Activated CD8-positive, alpha-beta memory T cell treated with anti-CD3 and anti-CD28 coated beads, Interleukin-2, amount 50 U/mL, for 48 hours (primary cell): ENCODE results near the gene UGT2B7.
"Not testable (repeated sequence)": the region's sequence is repeated elsewhere in the genome, so short reads cannot be mapped to it uniquely, and the experiment has no call there.

ENCODE experiments used
- DNase-seq: peaks from one replicate; pipeline ENCODE4 v3.0.0-alpha.2; 2020

Gene UGT2B7

GRCh38 chr4:69089388-69089787 lies 6.9 kb upstream of the UGT2B7 start:
- no peak for DNase-seq

GRCh38 chr4:69092190-69092589 lies 4.1 kb upstream of the UGT2B7 start:
- DNase-seq, result no peak

- DNase-seq, result no peak
These were observed 3.2 kb upstream of the UGT2B7 start for GRCh38 chr4:69092980-69093568.

- no peak for DNase-seq
These were observed 2.6 kb upstream of the UGT2B7 start for GRCh38 chr4:69093681-69094080.

- no peak for DNase-seq
These were observed 958 bp upstream of the UGT2B7 start for GRCh38 chr4:69095301-69095731.

GRCh38 chr4:69096810-69097209 lies 536 bp downstream of the UGT2B7 start:
- no peak for DNase-seq

- no peak for DNase-seq
These were observed 2.2 kb downstream of the UGT2B7 start for GRCh38 chr4:69098470-69098869.

GRCh38 chr4:69099910-69100309 lies 3.6 kb downstream of the UGT2B7 start:
- DNase-seq, result no peak

- not testable (repeated sequence) for DNase-seq
These were observed 6.4 kb downstream of the UGT2B7 start for GRCh38 chr4:69102668-69103067.

- DNase-seq, result no peak
These were observed 8.5 kb downstream of the UGT2B7 start for GRCh38 chr4:69104719-69105275.

GRCh38 chr4:69115151-69115850 lies 19.0 kb downstream of the UGT2B7 start:
- not testable (repeated sequence) for DNase-seq

GRCh38 chr4:69115851-69116213 lies 19.6 kb downstream of the UGT2B7 start:
- no peak for DNase-seq

GRCh38 chr4:69116645-69117321 lies 20.5 kb downstream of the UGT2B7 start:
- DNase-seq, result no peak

GRCh38 chr4:69120870-69121269 lies 24.6 kb downstream of the UGT2B7 start:
- no peak for DNase-seq

- DNase-seq, result no peak
These were observed 26.2 kb downstream of the UGT2B7 start for GRCh38 chr4:69122476-69122875.

- no peak for DNase-seq
These were observed 28.7 kb downstream of the UGT2B7 start for GRCh38 chr4:69124941-69125340.

GRCh38 chr4:69126024-69126423 lies 29.8 kb downstream of the UGT2B7 start:
- no peak for DNase-seq

- DNase-seq, result no peak
These were observed 37.7 kb downstream of the UGT2B7 start for GRCh38 chr4:69133993-69134392.

GRCh38 chr4:69134471-69134870 lies 38.2 kb downstream of the UGT2B7 start:
- DNase-seq, result no peak

- DNase-seq, result no peak
These were observed 45.0 kb downstream of the UGT2B7 start for GRCh38 chr4:69141320-69141719.

GRCh38 chr4:69147334-69147733 lies 51.1 kb downstream of the UGT2B7 start:
- DNase-seq, result no peak

- no peak for DNase-seq
These were observed 57.7 kb downstream of the UGT2B7 start for GRCh38 chr4:69154021-69154420.

GRCh38 chr4:69156913-69157312 lies 60.6 kb downstream of the UGT2B7 start:
- DNase-seq, result no peak
